Activated gamma-delta T cell treated with Interleukin-2 at 50 U/mL for 16 hours (primary cell): ENCODE results near the gene CCDC187.

Source experiments
- DNase-seq: peaks from one replicate; pipeline ENCODE4 v3.0.0-alpha.2; 2020

CCDC187 gene

GRCh38 chr9:136251264-136252115, 52.4 kb downstream of the CCDC187 start:
- no peak for DNase-seq

- DNase-seq: no peak
Observed at GRCh38 chr9:136250676-136251075, 53.2 kb downstream of the CCDC187 start.

GRCh38 chr9:136249877-136250559, 53.9 kb downstream of the CCDC187 start:
- DNase-seq: no peak

GRCh38 chr9:136248951-136249876, 54.7 kb downstream of the CCDC187 start:
- DNase-seq: no peak

GRCh38 chr9:136247947-136248637, 55.8 kb downstream of the CCDC187 start:
- no peak for DNase-seq

- DNase-seq: no peak
Observed at GRCh38 chr9:136247551-136247916, 56.4 kb downstream of the CCDC187 start.

- no peak for DNase-seq
Observed at GRCh38 chr9:136246849-136247550, 56.9 kb downstream of the CCDC187 start.

GRCh38 chr9:136245219-136246150, 58.4 kb downstream of the CCDC187 start, which contains the start of gene QSOX2:
Gene QSOX2, minus strand, starts transcription at chr9:136245812. Its CDS starts 9 bp downstream, at chr9:136245803.
- peak; percentile 82 for DNase-seq

GRCh38 chr9:136244969-136245218, 59.0 kb downstream of the CCDC187 start:
- no peak for DNase-seq

GRCh38 chr9:136244122-136244968, 59.5 kb downstream of the CCDC187 start:
- peak; percentile 19 for DNase-seq

- no peak for DNase-seq
Observed at GRCh38 chr9:136243631-136244030, 60.3 kb downstream of the CCDC187 start.

GRCh38 chr9:136242918-136243525, 60.9 kb downstream of the CCDC187 start:
- DNase-seq: no peak

- no peak for DNase-seq
Observed at GRCh38 chr9:136242248-136242647, 61.6 kb downstream of the CCDC187 start.

GRCh38 chr9:136241542-136241941, 62.4 kb downstream of the CCDC187 start:
- no peak for DNase-seq

- DNase-seq: no peak
Observed at GRCh38 chr9:136240941-136241340, 63.0 kb downstream of the CCDC187 start.

GRCh38 chr9:136239983-136240330, 63.9 kb downstream of the CCDC187 start:
- no peak for DNase-seq

- no peak for DNase-seq
Observed at GRCh38 chr9:136239135-136239982, 64.5 kb downstream of the CCDC187 start.

- DNase-seq: no peak
Observed at GRCh38 chr9:136238342-136238732, 65.6 kb downstream of the CCDC187 start.
